SK-N-SH (cell line): Measurements from ENCODE around the gene SMIM36.

Experiments
- CTCF ChIP-seq: fragments of 200-600 bp; sonication (generic); IDR thresholded peaks from 2 replicates; pipeline ENCODE4 v1.6.1; 2017; ENCODE audit warnings: antibody characterized with exemption, mild to moderate bottlenecking, moderate library complexity
- EP300 ChIP-seq, 2 experiments: IDR thresholded peaks; 2 replicates each; pipeline versions ENCODE4 v1.4.0 to v1.6.1; 2012; ENCODE audit warnings: borderline replicate concordance in 1 of 2, low read depth in 1 of 2, low read length in 1 of 2
- NFIC ChIP-seq: IDR thresholded peaks from 2 replicates; pipeline ENCODE4 v1.4.0; 2012; ENCODE audit warnings: borderline replicate concordance
- REST ChIP-seq: IDR thresholded peaks from 2 replicates; pipeline ENCODE4 v1.6.1; 2012; ENCODE audit warnings: mild to moderate bottlenecking, low read depth, low read length, moderate library complexity
- TEAD4 ChIP-seq: IDR thresholded peaks from 2 replicates; pipeline ENCODE4 v1.4.0; 2012; ENCODE audit warnings: mild to moderate bottlenecking, borderline replicate concordance; ENCODE audit not compliant: insufficient read depth
- USF1 ChIP-seq: IDR thresholded peaks from 2 replicates; pipeline ENCODE4 v1.4.0; 2012; ENCODE audit warnings: low read depth, borderline replicate concordance
- YY1 ChIP-seq: IDR thresholded peaks from 2 replicates; pipeline ENCODE4 v1.4.0; 2012; ENCODE audit warnings: low read depth, mild to moderate bottlenecking
- ZBTB33 ChIP-seq: IDR thresholded peaks from 2 replicates; pipeline ENCODE4 v1.4.0; 2012; ENCODE audit warnings: low read depth, borderline replicate concordance

DNA sequence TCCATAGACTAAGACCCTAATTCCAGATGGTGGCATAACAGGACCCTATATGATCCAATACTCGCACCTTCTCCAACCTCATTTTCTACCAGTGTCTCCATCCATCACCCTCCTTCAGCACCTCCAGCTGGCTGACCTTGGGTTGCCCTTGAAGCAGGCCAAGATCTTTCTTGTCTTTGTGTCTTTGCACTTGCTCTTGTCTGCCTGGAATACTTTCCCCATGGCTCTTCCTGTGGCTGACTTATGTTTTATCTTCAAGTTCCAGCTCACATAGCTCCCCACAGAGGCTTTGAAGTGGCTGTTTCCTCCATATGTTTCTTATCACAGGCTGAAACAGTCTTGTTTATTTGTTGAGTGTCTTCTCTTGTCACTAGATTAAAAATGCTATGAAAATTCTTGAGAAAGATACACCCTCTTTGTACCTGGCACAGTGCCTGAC lies 60.0 kb downstream of the SMIM36 start:
- TF ChIP-seq CTCF (no peak), USF1 (no peak), YY1 (no peak), REST (0 out of 2 replicates have a peak, but pooled peaks have one; percentile 35), NFIC (peak; percentile 22; the same call in 1 of the 2 replicates), ZBTB33 (no peak), TEAD4 (peak; percentile 53; the same call in 1 of the 2 replicates), EP300 (IDR thresholded peaks at IDR 0.05; ENCODE audit: borderline replicate concordance in 1 of 2, low read depth in 1 of 2, low read length in 1 of 2) (peak; percentile 26 to 52; a peak in 1 of 4 replicates)
